HFFc6 (cell line): ENCODE data around the gene ADH7. TPM values are rescaled to one million over a fixed set of nuclear protein-coding genes. Genes with fewer than 3 reads are reported as not detected.

ENCODE experiments used
- DNase-seq: peaks from one replicate; pipeline ENCODE4 v3.0.0-alpha.2; 2018
- H3K27ac Mint-ChIP-seq: 2 replicates; pipeline ENCODE4 v1.8.0; 2020; ENCODE audit warnings: mild to moderate bottlenecking, mixed read lengths
- H3K27me3 Mint-ChIP-seq: 2 replicates; pipeline ENCODE4 v1.8.0; 2021; ENCODE audit warnings: mild to moderate bottlenecking, moderate library complexity, mixed read lengths; ENCODE audit not compliant: insufficient read depth
- H3K36me3 Mint-ChIP-seq: 2 replicates; pipeline ENCODE4 v1.8.0; 2021; ENCODE audit warnings: low read depth, mixed read lengths
- H3K4me1 Mint-ChIP-seq: 2 replicates; pipeline ENCODE4 v1.8.0; 2020; ENCODE audit warnings: low read depth, mixed read lengths
- H3K4me3 Mint-ChIP-seq: 2 replicates; pipeline ENCODE4 v1.8.0; 2020; ENCODE audit warnings: mild to moderate bottlenecking, moderate library complexity, mixed read lengths
- H3K9me3 Mint-ChIP-seq: 2 replicates; pipeline ENCODE4 v1.8.0; 2020; ENCODE audit warnings: mild to moderate bottlenecking, mixed read lengths
- total RNA-seq, 6 experiments: library from RNA; stranded (reverse); fragmentation: NEBNext Ultra II Directional; extraction: Animal tissue kit (Norgen Biotek cat#: 25700); gene quantifications; 2 replicates in 1 of 6; 3 replicates in 5 of 6; pipeline ENCODE4 v1.2.3, GENCODE V29; 2021
- TF ChIP-seq, protein P1 (sequence below): fragments of 200-600 bp; sonication (generic); IDR thresholded peaks from 2 replicates; pipeline ENCODE4 v1.5.0; 2021; ENCODE audit warnings: antibody characterized with exemption, mild to moderate bottlenecking

The ADH7 gene
- total RNA-seq, 6 experiments from 2014 or later = not detected

DNA sequence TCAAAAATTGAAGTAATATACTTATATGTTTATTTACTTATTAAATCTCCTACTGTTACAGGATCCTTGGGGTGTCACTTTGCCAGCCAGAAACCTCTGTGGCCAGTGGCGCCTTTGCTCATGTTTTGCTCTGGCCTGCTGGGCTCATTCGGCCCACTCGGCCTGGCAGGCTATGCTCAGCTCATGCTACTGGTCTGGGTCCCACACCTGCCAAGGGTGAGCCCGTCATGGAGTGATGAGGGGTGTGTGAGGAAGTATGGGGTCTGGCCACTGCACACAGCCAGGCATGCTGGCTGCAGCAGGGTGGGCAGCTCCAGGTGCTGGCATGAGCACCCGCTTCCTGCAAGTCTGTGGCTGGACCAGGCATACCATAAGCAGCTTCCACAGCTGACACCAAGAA is 25.1 kb downstream of the ADH7 start:
- Mint-ChIP-seq H3K36me3 (no peaks in the 10 kb centered on the region), H3K27ac (no peak overlapping the region), H3K4me1 (peaks cover 8% of the 10 kb centered on the region), H3K27me3 (peaks cover 4% of the 10 kb centered on the region; the same call in 1 of the 2 replicates), H3K4me3 (no peak overlapping the region), H3K9me3 (no peaks in the 10 kb centered on the region)
- DNase-seq = no peak
- TF ChIP-seq, protein P1, sequence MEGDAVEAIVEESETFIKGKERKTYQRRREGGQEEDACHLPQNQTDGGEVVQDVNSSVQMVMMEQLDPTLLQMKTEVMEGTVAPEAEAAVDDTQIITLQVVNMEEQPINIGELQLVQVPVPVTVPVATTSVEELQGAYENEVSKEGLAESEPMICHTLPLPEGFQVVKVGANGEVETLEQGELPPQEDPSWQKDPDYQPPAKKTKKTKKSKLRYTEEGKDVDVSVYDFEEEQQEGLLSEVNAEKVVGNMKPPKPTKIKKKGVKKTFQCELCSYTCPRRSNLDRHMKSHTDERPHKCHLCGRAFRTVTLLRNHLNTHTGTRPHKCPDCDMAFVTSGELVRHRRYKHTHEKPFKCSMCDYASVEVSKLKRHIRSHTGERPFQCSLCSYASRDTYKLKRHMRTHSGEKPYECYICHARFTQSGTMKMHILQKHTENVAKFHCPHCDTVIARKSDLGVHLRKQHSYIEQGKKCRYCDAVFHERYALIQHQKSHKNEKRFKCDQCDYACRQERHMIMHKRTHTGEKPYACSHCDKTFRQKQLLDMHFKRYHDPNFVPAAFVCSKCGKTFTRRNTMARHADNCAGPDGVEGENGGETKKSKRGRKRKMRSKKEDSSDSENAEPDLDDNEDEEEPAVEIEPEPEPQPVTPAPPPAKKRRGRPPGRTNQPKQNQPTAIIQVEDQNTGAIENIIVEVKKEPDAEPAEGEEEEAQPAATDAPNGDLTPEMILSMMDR = no peak

DNA sequence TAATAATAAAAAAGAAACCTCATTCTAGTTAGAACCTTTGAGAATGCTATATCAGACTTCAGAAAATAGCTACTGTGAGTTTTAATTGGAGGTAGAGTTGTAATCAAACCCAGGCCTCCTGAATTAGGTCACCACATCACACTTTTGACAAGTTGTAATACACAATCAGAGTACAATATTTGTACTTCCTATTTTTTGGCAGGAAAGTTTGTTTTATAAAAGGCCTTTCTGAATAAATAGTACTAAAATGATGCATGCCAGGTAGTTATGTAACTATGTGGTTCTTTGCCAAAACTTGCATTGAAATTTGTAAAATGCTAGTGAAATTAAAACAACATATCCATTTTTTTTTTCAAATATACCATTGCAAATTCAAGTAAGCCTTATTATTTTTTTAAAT is 26.8 kb downstream of the ADH7 start:
- no peaks in the 10 kb centered on the region for H3K36me3 Mint-ChIP-seq

DNA sequence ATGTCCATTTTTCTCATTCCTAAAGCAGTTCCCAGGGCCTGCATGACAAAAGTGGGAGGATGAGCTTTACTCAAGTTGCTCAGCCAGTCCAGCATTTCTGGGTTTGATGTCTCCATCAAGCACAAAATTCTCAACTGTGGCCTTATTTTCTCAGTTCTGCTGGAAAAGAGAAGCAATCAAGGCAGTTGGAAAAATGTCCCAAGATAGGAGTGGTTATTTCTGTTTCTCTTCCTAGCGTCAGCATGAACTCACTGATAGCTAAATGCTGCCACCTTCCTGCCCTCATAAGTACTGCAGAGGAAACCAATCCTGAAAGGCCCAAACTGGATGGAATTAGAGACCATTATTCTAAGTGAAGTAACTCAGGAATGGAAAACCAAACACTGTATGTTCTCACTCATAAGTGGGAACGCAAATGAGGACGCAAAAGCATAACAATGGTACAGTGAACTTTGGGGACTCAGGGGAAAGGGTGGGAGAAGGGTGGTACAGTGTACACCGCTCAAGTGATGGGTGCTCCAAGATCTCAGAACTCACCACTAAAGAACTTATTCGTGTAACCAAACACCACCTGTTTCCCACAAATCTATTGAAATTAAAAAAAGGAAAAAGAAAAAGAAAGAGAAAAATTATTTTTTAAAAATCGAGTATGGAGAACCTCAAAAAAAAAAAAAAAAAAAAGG is 29.6 kb downstream of the ADH7 start:
- peak; percentile 69 for DNase-seq
- H3K27me3 Mint-ChIP-seq = peaks cover 4% of the 10 kb centered on the region
- peak overlapping the region; percentile 81 for H3K27ac Mint-ChIP-seq
- no peaks in the 10 kb centered on the region for H3K9me3 Mint-ChIP-seq
- peak overlapping the region; percentile 20; the same call in 1 of the 2 replicates for H3K4me3 Mint-ChIP-seq
- peaks cover 31% of the 10 kb centered on the region for H3K4me1 Mint-ChIP-seq
- TF ChIP-seq, protein P1 = peak; percentile 93
- H3K36me3 Mint-ChIP-seq = no peaks in the 10 kb centered on the region

More for the DNA sequence above, 26.8 kb downstream of the ADH7 start:
- Mint-ChIP-seq H3K27me3 (peaks cover 4% of the 10 kb centered on the region), H3K4me3 (no peak overlapping the region), H3K4me1 (peaks cover 25% of the 10 kb centered on the region), H3K9me3 (no peaks in the 10 kb centered on the region), H3K27ac (no peak overlapping the region)
- TF ChIP-seq, protein P1 = no peak
- no peak for DNase-seq

DNA sequence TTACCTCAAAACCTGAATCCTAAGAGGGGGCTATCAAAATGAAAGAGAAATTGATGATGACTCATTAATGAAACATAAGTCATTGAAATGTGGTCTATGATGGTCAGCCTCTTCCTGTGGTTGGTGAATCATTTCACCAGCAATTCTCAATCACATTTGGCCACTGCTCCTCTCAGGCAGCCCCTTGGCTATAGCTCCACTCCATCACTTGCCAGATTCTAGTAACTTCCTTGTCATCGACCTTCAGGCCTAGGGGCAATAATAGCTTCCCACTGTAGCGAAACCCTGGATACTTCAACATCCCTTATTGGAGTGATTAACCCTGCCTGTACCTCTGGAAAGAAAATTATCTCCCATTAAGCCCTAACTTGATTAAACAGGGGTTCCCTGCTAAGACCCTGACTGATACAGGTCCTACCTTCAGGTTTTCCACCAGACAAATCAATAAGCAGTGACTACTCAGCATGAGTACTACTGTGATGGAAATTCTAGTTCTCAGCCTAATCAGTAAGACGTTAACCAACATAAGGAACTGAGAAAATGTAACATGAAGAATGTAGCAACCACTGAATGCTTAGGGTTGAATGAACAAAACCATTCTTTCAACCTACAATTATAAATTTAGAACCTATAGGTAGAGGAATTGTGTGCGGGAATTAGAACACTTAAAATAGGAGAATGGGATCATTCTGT is 30.4 kb downstream of the ADH7 start:
- DNase-seq = peak; percentile 83
- TF ChIP-seq, protein P1 = no peak
- Mint-ChIP-seq H3K27ac (peak overlapping the region; percentile 81), H3K36me3 (no peaks in the 10 kb centered on the region), H3K4me1 (peaks cover 39% of the 10 kb centered on the region), H3K4me3 (peak overlapping the region; percentile 64), H3K9me3 (no peaks in the 10 kb centered on the region), H3K27me3 (peaks cover 4% of the 10 kb centered on the region)

DNA sequence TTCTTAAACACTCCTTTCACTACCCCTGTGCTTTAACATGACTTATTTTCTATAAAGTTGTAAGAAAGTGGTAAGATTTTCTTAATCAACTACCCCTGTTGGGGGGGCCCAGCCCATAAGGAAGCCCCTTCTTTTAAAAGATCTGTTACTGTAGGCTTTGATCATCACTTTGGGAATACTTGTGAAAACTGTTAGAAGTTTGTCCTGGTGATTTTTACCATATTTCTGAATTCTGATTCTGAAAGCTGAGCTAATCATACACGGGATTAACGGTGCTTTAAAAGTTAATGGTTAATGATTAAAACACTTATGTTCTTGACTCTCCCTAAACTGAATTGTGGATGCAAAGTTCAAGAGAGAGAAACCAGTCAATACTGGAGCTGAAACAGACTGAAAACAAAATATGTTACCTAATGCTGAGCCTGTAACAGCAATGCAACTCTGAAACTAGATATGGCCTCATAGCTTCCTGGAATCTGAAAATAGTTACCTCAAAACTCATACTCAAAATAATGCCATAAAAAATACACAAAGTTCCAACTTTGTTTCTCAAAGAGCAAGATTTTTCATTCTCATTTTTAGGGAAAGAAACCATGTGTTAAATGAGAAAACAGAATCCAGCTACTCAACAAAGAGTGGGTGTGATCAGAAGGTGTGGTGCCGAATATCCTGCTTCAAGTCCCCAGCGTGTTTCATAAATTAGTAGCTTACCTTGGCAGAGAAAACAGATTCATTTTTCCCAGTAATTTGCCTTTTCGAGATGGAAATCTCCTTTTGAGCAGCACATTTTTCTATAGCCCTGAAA is 31.6 kb downstream of the ADH7 start:
- Mint-ChIP-seq H3K9me3 (peaks cover under 1% of the 10 kb centered on the region; the same call in 1 of the 2 replicates), H3K27me3 (peaks cover 4% of the 10 kb centered on the region), H3K4me1 (peaks cover 44% of the 10 kb centered on the region), H3K4me3 (peak overlapping the region; percentile 33; the same call in 1 of the 2 replicates), H3K36me3 (no peaks in the 10 kb centered on the region; the same call in 1 of the 2 replicates), H3K27ac (peak overlapping the region; percentile 81)
- TF ChIP-seq, protein P1 = no peak
- DNase-seq = no peak
